ENCODE measurements around the gene FAM163A.
"Not testable (repeated sequence)": the region's sequence is repeated elsewhere in the genome, so short reads cannot be mapped to it uniquely, and the experiment has no call there.

The FAM163A gene

DNA sequence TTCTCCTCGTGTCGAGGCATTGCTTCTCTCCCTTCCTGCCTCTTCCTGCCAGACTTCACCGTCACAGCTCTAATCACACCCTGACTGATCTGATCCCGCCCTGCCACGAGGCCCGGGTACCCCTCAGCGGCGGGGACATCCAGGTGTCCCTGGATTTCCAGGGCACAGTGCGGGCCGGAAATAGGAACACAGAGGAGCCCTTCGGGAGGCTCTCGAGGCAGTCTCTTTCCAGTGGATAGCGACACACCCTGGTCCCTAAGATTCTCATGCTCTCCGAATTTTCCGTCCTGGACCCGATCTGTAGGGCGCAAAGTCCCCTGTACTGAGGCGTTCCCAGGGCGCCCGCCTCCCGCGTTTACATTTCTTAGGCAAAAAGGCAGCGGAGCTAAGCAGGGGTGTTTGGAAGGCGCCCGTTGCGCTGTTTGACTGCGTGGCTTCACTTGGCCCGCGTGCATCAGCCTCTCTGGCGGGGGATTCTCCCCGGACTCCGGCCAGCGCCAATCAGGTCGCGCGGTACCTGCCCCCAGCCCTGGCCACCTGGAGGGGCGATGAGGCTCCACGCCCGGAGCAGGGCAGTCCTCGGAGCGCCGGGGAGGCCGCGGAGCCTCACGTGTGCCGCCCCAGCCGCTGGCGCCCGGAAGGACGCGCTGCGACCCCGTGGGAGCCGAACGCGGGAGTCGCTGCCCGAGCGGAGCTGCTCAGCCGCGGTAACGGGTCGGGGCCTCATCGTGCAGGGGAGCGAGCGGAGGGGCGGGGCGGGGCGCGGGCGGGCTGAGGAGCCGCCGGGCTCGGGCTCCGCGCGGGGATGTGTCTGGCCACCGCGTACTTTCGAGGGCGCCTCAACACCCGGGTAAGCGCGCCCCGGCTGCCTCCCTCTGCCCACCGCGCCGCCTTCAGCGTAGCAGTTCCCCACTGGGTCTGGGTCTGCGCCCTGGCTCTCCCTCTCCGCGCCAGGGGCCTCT, at the start of gene FAM163A:
Gene FAM163A (plus strand): TSS at position 575 of the 962 bp plus-strand sequence. CDS start 69,807 bp downstream, outside the sequence.
- no peak for DNase-seq (ENCODE audit: low read depth in 1 of 2, low spot score in 1 of 2)

GRCh38 chr1:179694530-179694929, 48.6 kb upstream of the FAM163A start:
- not testable (repeated sequence) for DNase-seq (ENCODE audit: low read depth in 1 of 2, low spot score in 1 of 2)

DNA sequence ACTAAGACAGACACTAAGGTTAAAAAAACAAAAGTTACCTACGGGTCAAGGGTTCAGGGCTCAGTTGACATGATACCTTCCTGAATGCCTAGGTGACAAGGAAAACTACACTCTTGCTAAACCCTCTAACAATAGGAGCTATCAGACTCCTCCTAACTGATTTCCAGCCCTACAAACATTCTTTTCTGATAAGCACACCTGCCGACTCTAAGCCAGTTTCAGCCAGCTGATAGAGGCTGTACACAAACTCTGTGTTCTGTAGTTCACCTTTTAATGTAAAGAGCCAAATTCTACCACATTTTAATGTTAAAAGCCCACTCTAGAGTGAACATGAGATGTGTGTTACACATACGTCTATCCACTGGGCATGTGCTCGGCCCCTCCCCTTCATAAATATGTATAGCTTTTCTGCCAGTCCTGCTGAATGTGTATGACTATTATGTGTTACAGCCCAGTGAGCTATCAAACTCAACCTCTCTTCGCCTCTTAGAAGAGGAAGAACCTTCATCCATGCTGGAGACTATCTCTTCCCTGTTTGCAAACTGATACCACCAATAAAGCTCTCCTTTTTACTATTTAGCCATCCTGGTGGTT, 40.0 kb upstream of the FAM163A start:
- no peak for DNase-seq (ENCODE audit: low read depth in 1 of 2, low spot score in 1 of 2)

- peak; percentile 19 to 28 for DNase-seq (ENCODE audit: low read depth in 1 of 2, low spot score in 1 of 2)
These were observed 36.7 kb upstream of the FAM163A start for GRCh38 chr1:179706339-179706941.

- no peak for DNase-seq (ENCODE audit: low read depth in 1 of 2, low spot score in 1 of 2)
These were observed 35.7 kb upstream of the FAM163A start for GRCh38 chr1:179707406-179707805.

DNA sequence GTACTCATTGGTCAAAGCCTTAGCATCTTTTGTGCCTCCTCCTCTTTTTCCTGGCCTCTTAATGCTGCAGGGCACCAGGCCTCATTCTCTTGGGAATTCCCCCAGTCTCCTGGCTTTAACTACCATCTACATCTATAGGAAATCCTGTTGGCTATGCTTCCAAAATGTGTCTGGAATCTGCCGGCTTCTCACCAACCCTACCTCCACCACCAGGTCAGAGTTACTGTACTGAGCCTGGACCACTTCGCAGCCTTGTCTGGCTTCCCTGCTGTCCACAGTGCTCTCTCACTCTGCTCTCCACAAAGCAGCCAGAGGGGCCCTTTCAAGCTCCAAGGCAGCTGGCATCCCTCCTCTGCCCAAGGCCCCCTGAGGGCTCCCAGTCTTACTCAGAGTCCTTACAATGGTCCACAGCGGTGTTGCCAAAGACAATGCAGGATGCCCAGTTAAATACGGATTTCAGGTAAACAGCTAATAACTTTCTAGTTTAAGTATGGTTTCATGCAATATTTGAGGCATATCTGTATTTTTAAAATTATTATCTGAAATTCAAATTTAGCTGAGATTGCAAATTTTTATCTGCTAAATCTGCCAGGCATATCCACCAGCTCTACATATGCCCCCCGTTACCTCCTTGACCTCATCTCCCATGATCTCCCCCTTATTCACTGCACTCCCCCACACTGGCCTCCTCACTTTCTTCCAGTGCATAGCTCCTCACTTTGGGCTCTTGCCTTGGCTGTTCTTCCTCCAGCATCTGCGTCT, 34.5 kb upstream of the FAM163A start:
- no peak for DNase-seq (ENCODE audit: low read depth in 1 of 2, low spot score in 1 of 2)

- no peak for DNase-seq (ENCODE audit: low read depth in 1 of 2, low spot score in 1 of 2)
These were observed 33.2 kb upstream of the FAM163A start for GRCh38 chr1:179709841-179710329.

GRCh38 chr1:179714159-179714558, 28.9 kb upstream of the FAM163A start:
- DNase-seq (ENCODE audit: low read depth in 1 of 2, low spot score in 1 of 2): no peak

- no peak for DNase-seq (ENCODE audit: low read depth in 1 of 2, low spot score in 1 of 2)
These were observed 28.5 kb upstream of the FAM163A start for GRCh38 chr1:179714623-179715022.

- DNase-seq (ENCODE audit: low read depth in 1 of 2, low spot score in 1 of 2): no peak
These were observed 23.8 kb upstream of the FAM163A start for GRCh38 chr1:179719272-179719671.

- DNase-seq (ENCODE audit: low read depth in 1 of 2, low spot score in 1 of 2): no peak
These were observed 14.8 kb upstream of the FAM163A start for GRCh38 chr1:179728271-179728670.

GRCh38 chr1:179729881-179730280, 13.2 kb upstream of the FAM163A start:
- no peak for DNase-seq (ENCODE audit: low read depth in 1 of 2, low spot score in 1 of 2)

DNA sequence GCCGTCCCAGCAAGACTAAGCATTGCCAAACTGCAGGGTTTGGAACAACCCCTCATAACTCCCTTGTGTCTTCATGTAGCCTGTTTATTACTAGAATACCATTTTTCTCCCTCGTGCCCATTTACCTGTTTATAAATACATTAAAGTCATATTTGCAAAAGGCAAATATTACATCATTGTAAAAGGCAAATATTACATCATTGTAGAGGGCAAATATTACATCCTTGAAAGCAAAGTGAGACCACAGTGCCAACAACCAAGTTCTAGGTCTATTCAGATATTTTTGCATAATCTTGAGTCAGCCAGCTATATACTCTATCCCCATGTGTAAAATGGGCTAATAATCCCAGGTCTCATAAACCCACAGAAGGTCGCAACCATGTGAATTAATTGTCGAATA, 11.4 kb upstream of the FAM163A start:
- DNase-seq (ENCODE audit: low read depth in 1 of 2, low spot score in 1 of 2): no peak

DNA sequence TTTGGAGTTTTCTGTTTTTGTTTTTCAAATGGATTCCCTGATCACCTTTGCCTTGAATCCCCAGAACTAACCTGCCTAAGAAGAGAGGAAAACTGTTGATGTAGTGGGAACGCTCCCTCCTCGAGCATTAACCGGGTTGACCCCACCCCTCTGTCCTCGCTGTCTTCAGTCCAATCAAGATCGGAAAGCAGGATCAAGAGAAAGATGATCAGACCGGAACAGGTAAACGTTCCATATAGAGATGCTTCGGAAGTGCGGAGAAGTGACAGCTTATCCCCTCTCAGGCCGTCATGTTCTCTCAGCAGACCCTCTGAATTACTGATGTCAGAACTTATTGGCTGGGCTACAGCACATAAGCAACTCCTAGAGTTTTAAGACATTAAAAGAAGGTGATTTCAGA, 800 bp upstream of the FAM163A start:
- DNase-seq (ENCODE audit: low read depth in 1 of 2, low spot score in 1 of 2): no peak

GRCh38 chr1:179743679-179744400, 749 bp downstream of the FAM163A start:
- DNase-seq (ENCODE audit: low read depth in 1 of 2, low spot score in 1 of 2): no peak

- DNase-seq (ENCODE audit: low read depth in 1 of 2, low spot score in 1 of 2): no peak
These were observed 1.5 kb downstream of the FAM163A start for GRCh38 chr1:179744401-179745130.

- no peak for DNase-seq (ENCODE audit: low read depth in 1 of 2, low spot score in 1 of 2)
These were observed 2.1 kb downstream of the FAM163A start for GRCh38 chr1:179745131-179745611.

- DNase-seq (ENCODE audit: low read depth in 1 of 2, low spot score in 1 of 2): no peak
These were observed 2.7 kb downstream of the FAM163A start for GRCh38 chr1:179745743-179746142.

DNA sequence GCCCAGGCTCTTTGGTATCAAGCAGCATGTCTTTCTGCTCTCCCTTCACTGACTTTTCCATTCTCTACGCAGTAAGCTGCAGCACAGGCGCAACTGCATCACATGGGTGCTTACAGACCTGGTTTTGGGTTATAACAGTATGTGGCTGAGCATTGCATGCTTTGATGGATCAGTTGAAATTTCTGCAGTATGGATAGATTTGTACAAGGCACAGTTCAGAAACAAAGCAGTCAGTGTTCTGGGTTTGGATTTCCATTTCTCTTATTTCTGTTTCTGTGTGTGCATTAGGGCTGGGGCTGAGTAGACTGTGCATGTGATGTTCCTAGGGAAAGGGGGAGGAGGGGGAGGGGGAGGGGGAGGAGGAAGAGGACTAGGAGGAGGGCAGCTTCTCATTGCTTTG, 4.5 kb downstream of the FAM163A start:
- DNase-seq (ENCODE audit: low read depth in 1 of 2, low spot score in 1 of 2): no peak

GRCh38 chr1:179748772-179749171, 5.7 kb downstream of the FAM163A start:
- no peak for DNase-seq (ENCODE audit: low read depth in 1 of 2, low spot score in 1 of 2)

All from stimulated activated CD4-positive, alpha-beta T cell treated with anti-CD3 and anti-CD28 coated beads, Interleukin-15, amount 100 ng/mL, for 1 hour (primary cell).